WERI-Rb-1 (cell line): ENCODE data around the gene FAM161B.
"Not testable (repeated sequence)": the region's sequence is repeated elsewhere in the genome, so short reads cannot be mapped to it uniquely, and the experiment has no call there.

Source experiments
- DNase-seq: peaks from one replicate; pipeline ENCODE4 v3.0.0-alpha.2; 2020
- H3K27ac ChIP-seq: fragments of 250-450 bp; sonication (Bioruptor Pico); 2 replicates; pipeline ENCODE4 v1.5.1; 2020; ENCODE audit warnings: mild to moderate bottlenecking, moderate library complexity
- H3K27me3 ChIP-seq: fragments of 250-450 bp; sonication (Bioruptor Pico); 2 replicates; pipeline ENCODE4 v1.5.1; 2021; ENCODE audit warnings: mild to moderate bottlenecking, low read depth, moderate library complexity; ENCODE audit not compliant: insufficient read depth, severe bottlenecking
- H3K36me3 ChIP-seq: fragments of 250-450 bp; sonication (Bioruptor Pico); 2 replicates; pipeline ENCODE4 v1.5.1; 2020; ENCODE audit warnings: mild to moderate bottlenecking, moderate library complexity
- H3K4me3 ChIP-seq: 2 replicates; pipeline ENCODE4 v1.5.1; 2011; ENCODE audit warnings: low read depth, mild to moderate bottlenecking, control low read depth, low read length
- H3K9me3 ChIP-seq: fragments of 250-450 bp; sonication (Bioruptor Pico); 2 replicates; pipeline ENCODE4 v1.5.1; 2021; ENCODE audit warnings: mild to moderate bottlenecking, moderate library complexity; ENCODE audit not compliant: severe bottlenecking
- TF ChIP-seq, protein P1 (sequence below): IDR thresholded peaks from 2 replicates; pipeline ENCODE4 v1.5.1; 2011; ENCODE audit warnings: low read depth, mild to moderate bottlenecking, control low read depth, inconsistent platforms, low read length

FAM161B gene

DNA sequence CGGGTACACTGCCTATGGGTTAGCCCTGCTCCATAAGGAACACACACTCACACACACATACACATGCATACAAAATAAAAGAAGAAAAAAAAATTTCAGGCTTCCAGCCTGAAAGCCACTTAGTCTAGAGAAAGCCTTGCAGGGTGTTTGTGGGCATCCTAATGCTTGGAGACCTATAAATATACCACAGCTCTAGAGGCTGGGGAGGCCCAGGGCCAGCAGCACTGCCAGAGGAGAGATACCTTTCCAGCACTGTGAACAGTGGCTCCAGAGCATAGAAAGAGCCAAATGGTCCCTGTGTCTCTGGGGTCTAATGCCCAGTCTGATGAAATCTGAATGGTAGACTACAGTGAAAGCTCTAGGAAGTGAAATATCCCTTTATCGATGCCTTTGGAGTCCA lies 12.9 kb downstream of the FAM161B start:
- no peak for DNase-seq
- Histone ChIP-seq H3K27ac (no peak overlapping the region), H3K27me3 (no peaks in the 10 kb centered on the region), H3K36me3 (peaks cover 34% of the 10 kb centered on the region), H3K9me3 (no peaks in the 10 kb centered on the region), H3K4me3 (no peak overlapping the region)
- TF ChIP-seq, protein P1, sequence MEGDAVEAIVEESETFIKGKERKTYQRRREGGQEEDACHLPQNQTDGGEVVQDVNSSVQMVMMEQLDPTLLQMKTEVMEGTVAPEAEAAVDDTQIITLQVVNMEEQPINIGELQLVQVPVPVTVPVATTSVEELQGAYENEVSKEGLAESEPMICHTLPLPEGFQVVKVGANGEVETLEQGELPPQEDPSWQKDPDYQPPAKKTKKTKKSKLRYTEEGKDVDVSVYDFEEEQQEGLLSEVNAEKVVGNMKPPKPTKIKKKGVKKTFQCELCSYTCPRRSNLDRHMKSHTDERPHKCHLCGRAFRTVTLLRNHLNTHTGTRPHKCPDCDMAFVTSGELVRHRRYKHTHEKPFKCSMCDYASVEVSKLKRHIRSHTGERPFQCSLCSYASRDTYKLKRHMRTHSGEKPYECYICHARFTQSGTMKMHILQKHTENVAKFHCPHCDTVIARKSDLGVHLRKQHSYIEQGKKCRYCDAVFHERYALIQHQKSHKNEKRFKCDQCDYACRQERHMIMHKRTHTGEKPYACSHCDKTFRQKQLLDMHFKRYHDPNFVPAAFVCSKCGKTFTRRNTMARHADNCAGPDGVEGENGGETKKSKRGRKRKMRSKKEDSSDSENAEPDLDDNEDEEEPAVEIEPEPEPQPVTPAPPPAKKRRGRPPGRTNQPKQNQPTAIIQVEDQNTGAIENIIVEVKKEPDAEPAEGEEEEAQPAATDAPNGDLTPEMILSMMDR: no peak

DNA sequence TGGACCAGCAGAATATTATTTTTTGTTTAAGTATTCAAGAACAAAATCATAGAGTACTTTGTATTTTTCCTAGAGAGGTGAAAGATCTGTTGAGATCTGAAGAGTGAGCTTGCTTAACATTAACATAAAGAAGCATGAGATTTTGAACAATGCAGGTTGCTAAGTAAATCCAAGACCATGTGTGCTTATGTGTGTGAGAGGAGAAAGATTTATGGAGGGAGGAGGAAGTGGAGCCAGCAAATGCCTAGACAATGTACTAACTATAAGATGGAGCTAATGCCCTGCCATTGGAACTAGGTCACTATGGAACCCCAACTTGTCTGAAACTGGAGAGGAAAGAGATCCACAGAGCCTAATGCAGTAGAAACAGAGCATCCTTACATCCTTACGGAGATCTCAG lies 13.3 kb downstream of the FAM161B start:
- Histone ChIP-seq H3K9me3 (no peaks in the 10 kb centered on the region), H3K36me3 (peaks cover 38% of the 10 kb centered on the region), H3K27ac (no peak overlapping the region), H3K4me3 (no peak overlapping the region), H3K27me3 (no peaks in the 10 kb centered on the region)
- DNase-seq: no peak
- TF ChIP-seq, protein P1: no peak

DNA sequence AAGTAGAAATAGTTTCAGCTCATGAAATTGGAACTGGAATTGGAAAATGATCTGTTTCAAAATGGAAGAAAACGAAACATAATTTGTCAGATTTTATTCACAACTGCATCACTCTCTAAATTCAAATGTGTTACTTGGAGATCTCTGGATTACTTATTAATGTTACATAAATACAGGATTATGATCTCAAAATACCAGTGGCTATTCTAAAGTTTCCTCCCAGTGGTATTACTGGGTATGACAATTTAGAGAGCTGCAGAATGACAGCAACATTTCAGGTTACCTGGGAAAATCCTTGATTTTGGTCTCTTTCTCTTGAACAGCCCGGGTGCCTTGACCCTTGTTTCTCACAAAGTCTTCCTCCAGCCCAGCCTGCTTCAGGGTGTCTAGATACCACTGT lies 14.2 kb downstream of the FAM161B start:
- DNase-seq: no peak
- Histone ChIP-seq H3K27ac (no peak overlapping the region), H3K9me3 (no peaks in the 10 kb centered on the region), H3K27me3 (no peaks in the 10 kb centered on the region), H3K4me3 (no peak overlapping the region), H3K36me3 (peaks cover 47% of the 10 kb centered on the region)
- TF ChIP-seq, protein P1: no peak

DNA sequence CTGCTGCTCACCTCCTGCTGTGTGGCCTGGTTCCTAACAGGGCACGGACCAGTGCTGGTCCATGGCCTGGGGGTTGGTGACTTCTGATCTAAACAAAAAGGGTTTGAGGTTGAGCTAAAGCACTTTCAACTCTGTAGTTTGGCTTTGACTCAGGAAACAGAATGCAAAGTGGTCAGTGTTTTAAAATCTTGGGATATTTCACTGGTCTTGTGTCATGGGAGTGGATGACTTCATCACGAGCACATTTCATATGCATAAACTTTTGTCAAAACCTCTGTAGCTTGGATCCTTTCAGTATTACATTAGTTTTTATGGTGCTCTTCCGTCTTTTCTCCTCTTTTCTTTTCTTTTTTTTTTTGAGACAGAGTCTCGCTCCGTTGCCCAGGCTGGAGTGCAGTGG lies 25.6 kb downstream of the FAM161B start:
- Histone ChIP-seq H3K27me3 (no peaks in the 10 kb centered on the region), H3K4me3 (no peak overlapping the region), H3K9me3 (no peaks in the 10 kb centered on the region), H3K27ac (no peak overlapping the region), H3K36me3 (peaks cover 92% of the 10 kb centered on the region)
- TF ChIP-seq, protein P1: no peak
- no peak for DNase-seq

DNA sequence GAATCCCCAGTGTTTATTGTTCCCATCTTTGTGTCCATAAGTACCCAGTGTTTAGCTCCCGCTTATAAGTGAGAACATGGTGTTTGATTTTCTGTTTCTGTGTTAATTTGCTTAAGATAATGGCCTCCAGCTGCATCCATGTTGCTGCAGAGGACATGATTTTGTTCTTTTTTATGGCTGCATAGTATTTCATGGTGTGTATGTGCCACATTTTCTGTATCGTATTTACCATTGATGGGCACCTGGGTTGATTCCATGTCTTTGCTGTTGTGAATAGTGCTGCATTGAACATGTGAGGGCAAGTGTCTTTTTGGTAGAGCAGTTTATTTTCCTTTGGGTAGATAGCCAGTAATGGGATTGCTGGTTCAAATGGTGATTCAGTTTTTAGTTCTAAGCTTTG lies 30.4 kb downstream of the FAM161B start:
- not testable (repeated sequence) for H3K27ac ChIP-seq, H3K4me3 ChIP-seq, DNase-seq, H3K9me3 ChIP-seq, H3K27me3 ChIP-seq
- peaks cover 66% of the 10 kb centered on the region for H3K36me3 ChIP-seq

DNA sequence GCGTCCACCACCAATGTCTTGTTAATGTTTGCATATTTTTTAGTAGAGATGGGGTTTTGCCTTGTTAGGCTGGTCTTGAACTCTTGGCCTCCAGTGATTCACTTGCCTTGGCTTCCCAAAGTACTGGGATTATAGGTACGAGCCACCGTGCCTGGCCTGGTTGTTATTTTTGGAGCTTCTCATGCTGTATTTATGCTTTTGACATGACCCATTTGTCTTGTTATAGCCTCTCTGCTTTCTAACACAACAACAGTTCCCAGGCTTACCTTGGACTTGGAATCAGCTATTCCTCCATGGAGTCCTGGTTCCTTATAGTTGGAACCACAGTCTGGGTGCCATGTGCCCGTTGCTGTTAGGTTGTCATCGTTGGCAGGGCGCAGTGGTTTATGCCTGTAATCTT lies 33.6 kb downstream of the FAM161B start:
- Histone ChIP-seq H3K9me3 (no peaks in the 10 kb centered on the region), H3K27me3 (no peaks in the 10 kb centered on the region), H3K4me3 (no peak overlapping the region), H3K27ac (no peak overlapping the region), H3K36me3 (peaks cover 50% of the 10 kb centered on the region)
- TF ChIP-seq, protein P1: no peak
- no peak for DNase-seq
